NCI-H526 (cell line): Measurements from ENCODE around the gene PTPN5.
A peak's percentile ranks its signal among the peaks of the same experiment; 100 is the strongest.
"Not testable (repeated sequence)": the region's sequence is repeated elsewhere in the genome, so short reads cannot be mapped to it uniquely, and the experiment has no call there.

Experiments
- DNase-seq, 2 experiments: peaks; one replicate each; lab custom pipeline; 2025; lab: John Stamatoyannopoulos, UW

The PTPN5 gene

DNA sequence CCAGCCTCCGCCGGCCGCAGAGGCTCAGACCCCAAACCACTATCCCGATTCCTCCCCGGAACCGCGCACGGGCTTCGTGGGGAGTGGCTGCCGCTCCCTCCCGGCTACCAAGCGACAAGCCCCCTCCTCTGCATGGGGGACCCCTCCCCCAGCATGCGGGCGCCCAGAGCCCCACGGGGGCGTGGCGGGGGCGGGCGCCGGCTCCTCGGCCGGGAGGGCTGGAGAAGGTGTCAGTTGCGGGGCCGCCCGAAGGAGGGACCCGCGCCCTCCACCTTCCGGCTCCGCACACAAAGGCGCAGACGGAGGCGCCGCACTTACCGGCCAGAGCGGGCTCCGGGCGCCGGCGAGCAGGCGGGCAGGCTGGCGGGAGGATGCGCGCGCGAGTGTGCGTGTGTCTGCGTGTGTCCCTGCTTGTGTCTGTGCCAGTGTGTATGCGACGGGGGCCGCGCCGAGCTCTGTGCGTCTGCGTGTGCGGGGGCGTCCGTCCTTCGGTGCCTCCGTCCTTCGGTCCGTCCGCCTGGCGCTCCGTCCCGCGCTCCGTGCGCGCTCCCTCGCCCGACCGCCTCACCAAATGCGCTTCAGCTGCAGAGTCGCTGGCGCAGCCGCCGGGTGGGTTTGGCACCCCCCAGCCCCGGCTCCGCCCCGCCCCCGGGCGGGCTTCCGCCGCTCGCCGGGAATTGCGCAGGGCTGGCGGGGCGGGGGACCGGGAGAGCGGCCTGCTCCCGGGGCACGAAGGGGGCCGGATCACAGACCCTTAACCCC lies at the start of gene PTPN5:
Gene PTPN5, minus strand, starts transcription at position 592 of the 762 bp plus-strand sequence. CDS start 19,840 bp downstream, outside the sequence.
- peak in 1 of 2 experiments; percentile 51 for DNase-seq

DNA sequence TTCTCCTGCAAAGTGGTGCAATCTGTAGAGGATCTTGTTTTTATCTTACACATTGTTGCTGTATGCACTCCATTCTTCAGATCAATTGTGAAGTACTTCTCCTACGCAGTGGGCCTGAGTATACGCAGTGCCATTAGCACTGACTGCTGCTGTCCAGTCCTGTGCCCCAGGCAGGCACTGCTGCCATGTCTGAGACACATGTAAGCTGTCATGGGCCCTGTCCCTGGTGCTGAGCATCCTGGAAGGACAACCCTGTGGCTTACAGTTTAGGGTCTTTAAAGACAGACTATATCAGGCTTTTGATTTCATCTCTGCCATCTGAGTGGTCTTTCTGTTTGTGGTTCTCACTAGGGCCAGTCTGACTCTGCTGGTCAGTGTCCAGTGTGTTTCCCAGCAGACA lies 44.8 kb upstream of the PTPN5 start:
- DNase-seq: no peak

DNA sequence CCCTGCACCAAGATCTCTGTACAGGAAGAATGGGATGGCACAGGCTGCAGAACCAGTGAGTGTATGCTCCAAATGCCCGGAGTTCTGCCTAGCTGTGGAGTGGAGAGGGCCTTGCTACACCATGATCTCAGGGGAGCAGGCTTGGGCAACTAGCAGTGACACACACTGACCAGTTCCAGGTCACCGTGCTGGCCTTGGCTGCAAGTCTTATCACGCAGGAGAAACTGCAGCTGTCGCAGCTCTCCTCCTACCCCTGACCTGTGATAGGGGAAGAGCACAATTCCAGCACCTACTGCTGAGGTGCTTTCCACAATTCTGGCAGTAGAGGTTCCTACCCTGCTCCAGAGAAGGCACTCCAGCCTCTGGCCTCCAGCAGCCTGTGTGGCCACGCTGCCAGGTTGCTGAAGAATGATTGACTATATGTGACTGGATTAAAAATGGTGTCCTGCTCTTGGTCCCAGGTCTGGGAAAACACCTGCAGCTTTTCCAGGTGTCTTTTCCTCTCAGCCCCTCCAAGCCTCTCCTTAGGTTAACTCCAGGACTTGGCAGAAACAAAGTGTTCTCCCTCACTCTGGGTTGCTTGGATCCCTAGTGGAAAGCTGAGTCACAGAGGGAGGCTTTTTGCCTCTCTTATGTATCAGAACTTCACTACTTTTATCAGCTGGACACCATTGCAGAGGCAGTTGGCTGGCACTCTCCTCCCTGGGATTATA lies 43.3 kb upstream of the PTPN5 start:
- DNase-seq: no peak

- not testable (repeated sequence) for DNase-seq
Measured at GRCh38 chr11:18820160-18820559, 28.6 kb upstream of the PTPN5 start.

GRCh38 chr11:18804199-18804999 lies 12.8 kb upstream of the PTPN5 start:
- no peak for DNase-seq

GRCh38 chr11:18802381-18803257 lies 11.0 kb upstream of the PTPN5 start:
- DNase-seq: peak; percentile 48 to 88

DNA sequence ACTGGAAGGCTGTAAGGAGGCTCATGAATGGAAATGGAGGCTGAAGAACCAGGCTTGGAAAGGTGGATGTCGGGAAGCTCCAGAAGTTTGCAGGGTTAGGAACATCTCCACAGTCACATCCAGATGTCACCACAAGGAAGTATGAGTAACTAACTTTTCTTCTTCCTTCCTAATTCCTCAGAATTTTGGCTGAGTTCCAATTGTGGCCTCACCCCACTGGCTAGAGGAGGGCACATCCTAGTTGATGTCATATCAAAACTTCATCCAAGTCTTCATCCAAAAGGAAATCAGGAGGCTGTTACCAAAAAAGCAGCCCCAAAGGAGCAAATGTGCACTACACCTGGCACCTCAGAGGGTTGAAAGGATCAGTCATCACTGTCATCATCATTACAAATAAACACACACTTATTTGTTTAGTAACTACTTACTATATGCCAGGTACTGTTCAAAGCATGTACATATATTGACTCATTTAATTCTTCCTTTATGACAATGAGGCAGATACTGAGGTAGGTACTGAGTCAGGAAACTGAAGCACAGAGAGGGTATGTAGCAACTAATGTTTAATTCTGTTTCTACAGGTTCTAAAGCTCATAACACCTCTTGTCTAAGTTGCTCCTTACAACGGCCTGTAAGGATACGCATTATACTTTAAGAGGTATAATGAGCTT lies 7.3 kb upstream of the PTPN5 start:
- no peak for DNase-seq

DNA sequence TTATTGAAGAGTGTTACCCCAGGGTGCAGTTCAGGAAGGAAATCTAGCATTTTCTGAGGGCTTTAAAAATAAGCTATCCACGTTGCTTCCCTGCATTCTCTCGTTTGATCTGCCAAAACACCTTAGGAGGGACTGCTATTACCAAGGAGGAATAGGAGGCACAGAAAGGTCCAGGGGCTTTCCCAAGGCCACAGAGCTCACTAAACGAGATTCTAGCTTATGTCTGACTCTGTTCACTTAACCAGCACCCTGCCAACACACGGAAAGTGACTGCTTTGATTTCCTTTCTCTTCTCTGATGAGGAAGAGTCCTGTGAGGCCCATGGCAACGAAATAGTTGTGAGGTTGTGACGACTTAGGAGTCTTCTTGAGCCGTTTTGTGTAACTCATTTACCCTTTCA lies 3.4 kb upstream of the PTPN5 start:
- no peak for DNase-seq

- DNase-seq: no peak
Measured at GRCh38 chr11:18792827-18793226, 1.2 kb upstream of the PTPN5 start.

DNA sequence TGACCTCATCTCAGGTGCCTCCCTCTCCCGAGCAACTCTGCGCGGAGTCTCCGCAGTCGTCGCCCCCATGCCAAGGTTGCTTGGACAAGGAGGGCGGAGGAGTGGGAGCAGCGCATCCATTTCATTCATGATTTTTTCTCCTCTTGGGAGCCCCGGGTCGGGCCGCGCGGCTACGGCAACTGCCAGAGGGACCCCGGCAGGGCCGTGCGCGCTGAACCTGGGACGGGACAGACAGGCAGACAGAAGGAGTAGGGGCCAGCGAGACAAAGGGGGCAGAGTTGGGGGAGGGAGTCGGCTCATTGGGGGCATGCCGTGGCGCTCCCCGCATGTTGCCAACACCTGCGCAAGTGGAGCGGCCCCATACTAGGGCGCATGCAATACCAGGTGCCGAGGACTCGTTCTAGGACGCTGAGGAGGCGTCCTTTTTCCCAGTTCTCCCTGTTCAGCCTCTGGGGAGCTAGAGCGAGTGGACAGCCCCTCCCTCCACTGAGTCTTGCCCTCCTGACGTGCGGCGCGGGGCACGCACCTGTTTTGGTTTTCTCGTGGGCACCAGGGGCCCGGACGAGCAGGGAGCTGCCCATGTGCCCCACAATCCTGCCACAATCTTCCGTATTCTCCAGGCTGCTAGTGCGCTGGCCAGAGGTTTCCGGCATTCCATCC lies 501 bp upstream of the PTPN5 start:
- peak in 1 of 2 experiments; percentile 30 for DNase-seq

GRCh38 chr11:18790883-18791206 lies 753 bp downstream of the PTPN5 start:
- DNase-seq: no peak

- no peak for DNase-seq
Measured at GRCh38 chr11:18789942-18790341, 1.7 kb downstream of the PTPN5 start.

DNA sequence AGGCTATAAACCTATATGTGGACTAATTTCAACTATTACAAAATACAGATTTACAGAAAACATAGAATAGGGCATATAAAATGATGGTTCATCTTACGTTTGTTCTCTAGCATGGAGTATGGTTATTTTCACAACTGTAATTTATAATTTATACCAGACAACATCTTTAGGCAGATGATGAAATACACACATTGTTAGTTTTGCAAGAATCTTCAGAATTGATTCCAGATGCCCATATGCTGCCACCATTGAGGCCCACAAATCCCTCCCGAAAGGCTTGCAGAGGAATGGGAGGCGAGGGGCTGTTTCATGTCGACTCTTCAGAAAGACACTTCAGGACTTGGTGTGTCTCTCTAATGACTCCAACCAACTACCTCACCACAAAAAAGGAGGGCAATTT lies 6.2 kb downstream of the PTPN5 start:
- DNase-seq: no peak

DNA sequence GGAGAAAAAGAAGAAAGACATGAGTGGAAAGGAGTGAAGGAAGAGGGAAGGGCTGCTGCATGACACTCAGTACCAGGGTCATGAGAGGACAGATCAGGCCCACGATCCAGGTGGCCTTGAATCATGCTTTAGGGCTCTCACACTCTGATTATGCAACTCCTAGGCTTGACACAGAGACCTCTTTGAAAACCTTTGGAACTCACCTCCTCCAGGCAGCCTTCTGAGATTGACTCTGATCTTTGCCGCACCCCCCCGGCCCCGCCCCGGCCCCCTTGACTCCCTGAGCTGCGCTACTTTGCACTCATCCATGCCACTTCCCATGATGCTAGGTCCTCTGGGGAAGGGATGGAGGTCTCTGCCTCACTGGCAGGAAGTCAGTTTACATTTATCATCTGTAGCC lies 10.7 kb downstream of the PTPN5 start:
- no peak for DNase-seq

- DNase-seq: no peak
Measured at GRCh38 chr11:18780329-18780728, 11.3 kb downstream of the PTPN5 start.

DNA sequence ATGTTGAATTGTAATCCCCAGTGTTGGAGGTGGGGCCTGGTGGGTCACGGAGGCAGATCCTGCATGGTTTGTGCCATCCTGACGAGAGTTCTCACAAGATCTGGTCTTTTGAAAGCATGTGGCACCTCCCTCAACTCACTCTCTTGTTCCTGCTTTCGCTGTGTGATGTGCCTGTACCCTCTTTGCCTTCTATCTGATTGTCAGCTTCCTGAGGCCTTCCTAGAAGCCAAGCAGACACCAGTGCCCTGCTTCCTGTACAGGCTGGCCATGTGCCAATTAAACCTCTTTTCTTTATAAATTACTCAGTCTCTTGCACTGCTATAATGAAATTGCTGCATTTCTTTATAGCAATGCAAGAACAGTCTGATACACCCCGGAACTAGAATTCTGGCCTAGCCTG lies 13.1 kb downstream of the PTPN5 start:
- no peak for DNase-seq

GRCh38 chr11:18776324-18776723 lies 15.3 kb downstream of the PTPN5 start:
- DNase-seq: no peak

- peak; percentile 27 to 85 for DNase-seq
Measured at GRCh38 chr11:18775492-18776292, 15.9 kb downstream of the PTPN5 start.

- no peak for DNase-seq
Measured at GRCh38 chr11:18774801-18775200, 16.8 kb downstream of the PTPN5 start.

DNA sequence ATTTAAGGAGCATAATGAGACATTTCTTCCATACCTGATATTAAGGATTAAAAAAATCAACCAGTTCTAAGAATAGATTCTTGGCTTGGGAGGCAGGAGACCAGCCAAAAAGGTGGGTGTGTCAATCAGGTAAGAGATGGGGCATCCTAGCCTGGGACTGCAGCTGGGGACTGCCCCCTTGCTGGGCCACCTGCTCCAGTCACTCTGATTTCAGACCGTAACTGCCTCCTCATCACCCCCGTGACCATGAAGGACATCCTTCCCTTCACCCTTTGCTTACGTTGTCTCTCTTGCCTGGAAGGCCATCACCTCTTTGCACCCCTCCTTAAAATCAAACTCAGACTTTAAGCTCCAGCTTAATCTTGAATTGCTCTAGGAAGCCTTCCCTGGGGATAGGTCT lies 17.9 kb downstream of the PTPN5 start:
- no peak for DNase-seq
